T-cell (primary cell): Measurements from ENCODE around the gene DMAC1. TPM values are rescaled to one million over a fixed set of nuclear protein-coding genes. Genes with fewer than 3 reads are reported as not detected.

ENCODE experiments used
- ATAC-seq, 4 experiments: fragments of 200-7000 bp in 3 of 4; fragments of 150-1000 bp in 1 of 4; cut with Tn5 transposase; replicated peaks in 1 of 4; 1 replicate in 3 of 4; 2 replicates in 1 of 4; pipeline ENCODE4 v1.10.0; 2021; ENCODE audit warnings: moderate library complexity in 3 of 4, mild to moderate bottlenecking in 2 of 4, moderate number of reproducible peaks in 1 of 4
- CTCF ChIA-PET, 2 donors: fragments of 300-600 bp; sonication (Branson Sonifier 250); formaldehyde crosslinking; loops; one replicate each; lab custom pipeline; 2022; ENCODE audit warnings: antibody characterized with exemption in 2 of 2; lab: Charles Lee
- POLR2A ChIA-PET, 2 donors: fragments of 300-600 bp; sonication (Branson Sonifier 250); formaldehyde crosslinking; loops; one replicate each; lab custom pipeline; 2022; ENCODE audit warnings: antibody characterized with exemption in 2 of 2; lab: Charles Lee
- DNase-seq, 35 experiments: peaks; one replicate each; pipeline versions ENCODE4 v3.0.0 to v3.0.0-alpha.2; 2013 to 2023
- H3K27ac ChIP-seq: one replicate; pipeline ENCODE4 v1.5.1; 2013; ENCODE audit warnings: low read length
- H3K27me3 ChIP-seq, 2 experiments: replicated peaks in 1 of 2; 1 replicate in 1 of 2; 2 replicates in 1 of 2; pipeline versions ENCODE4 v1.6.1 to v1.7.0; 2013; ENCODE audit warnings: low read length in 1 of 2, mixed read lengths in 1 of 2; ENCODE audit not compliant: control insufficient read depth in 2 of 2, insufficient read depth in 2 of 2; ENCODE audit errors: extremely low read depth in 1 of 2
- H3K36me3 ChIP-seq, 2 donors: 1 replicate in 1 of 2; 2 replicates in 1 of 2; pipeline versions ENCODE4 v1.6.1 to v1.7.0; 2013; ENCODE audit warnings: low read length in 1 of 2; ENCODE audit not compliant: control insufficient read depth in 2 of 2, insufficient read depth in 1 of 2; ENCODE audit errors: extremely low read depth in 1 of 2
- H3K4me1 ChIP-seq, 2 experiments: 1 replicate in 1 of 2; 2 replicates in 1 of 2; pipeline versions ENCODE4 v1.6.1 to v1.7.0; 2013; ENCODE audit warnings: low read length in 2 of 2, mixed read lengths in 1 of 2; ENCODE audit not compliant: insufficient read depth in 2 of 2, control insufficient read depth in 1 of 2; ENCODE audit errors: extremely low read depth in 1 of 2
- H3K4me3 ChIP-seq, 2 donors: 1 replicate in 1 of 2; 2 replicates in 1 of 2; pipeline versions ENCODE4 v1.5.1 to v1.7.0; 2013; ENCODE audit warnings: mild to moderate bottlenecking in 2 of 2, low read length in 1 of 2, moderate library complexity in 1 of 2; ENCODE audit not compliant: control insufficient read depth in 1 of 2; ENCODE audit errors: extremely low read depth in 1 of 2
- H3K9me3 ChIP-seq: 2 replicates; pipeline ENCODE4 v1.7.0; 2013
- H3K27ac Mint-ChIP-seq, 2 donors: one replicate each; pipeline ENCODE4 v1.8.0; 2020 to 2021; ENCODE audit warnings: mild to moderate bottlenecking in 2 of 2, mixed read lengths in 2 of 2
- H3K27me3 Mint-ChIP-seq, 2 donors: one replicate each; pipeline ENCODE4 v1.8.0; 2021 to 2022; ENCODE audit warnings: mixed read lengths in 2 of 2
- H3K36me3 Mint-ChIP-seq: one replicate; pipeline ENCODE4 v1.8.0; 2021; ENCODE audit warnings: mixed read lengths
- H3K4me1 Mint-ChIP-seq, 3 donors: one replicate each; pipeline ENCODE4 v1.8.0; 2020 to 2022; ENCODE audit warnings: mixed read lengths in 3 of 3, mild to moderate bottlenecking in 1 of 3
- H3K4me3 Mint-ChIP-seq, 3 donors: one replicate each; pipeline ENCODE4 v1.8.0; 2020 to 2022; ENCODE audit warnings: mild to moderate bottlenecking in 3 of 3, mixed read lengths in 3 of 3, moderate library complexity in 3 of 3
- H3K9me3 Mint-ChIP-seq, 3 donors: one replicate each; pipeline ENCODE4 v1.8.0; 2020 to 2022; ENCODE audit warnings: mixed read lengths in 3 of 3
- WGBS: methylation state at CpG from one replicate; pipeline ENCODE4 v1.1.5; 2013; ENCODE audit warnings: missing lambda C conversion rate; ENCODE audit not compliant: insufficient coverage; 5-methylcytosine and 5-hydroxymethylcytosine counted together
- total RNA-seq, 35 experiments: library from RNA in 6 of 35; stranded (reverse) in 6 of 35; fragments of 120-200 nt in 1 of 35; gene quantifications; one replicate each; pipeline versions ENCODE4 v1.2.1 to v1.2.4 and lab custom pipeline; 2013 to 2026

DMAC1 gene
- total RNA-seq, 5 donors from 2014 or later (not counting 1 experiment from before 2014, with no cell fraction given) = 19.7 to 39.2 (median 28.2) TPM

DNA sequence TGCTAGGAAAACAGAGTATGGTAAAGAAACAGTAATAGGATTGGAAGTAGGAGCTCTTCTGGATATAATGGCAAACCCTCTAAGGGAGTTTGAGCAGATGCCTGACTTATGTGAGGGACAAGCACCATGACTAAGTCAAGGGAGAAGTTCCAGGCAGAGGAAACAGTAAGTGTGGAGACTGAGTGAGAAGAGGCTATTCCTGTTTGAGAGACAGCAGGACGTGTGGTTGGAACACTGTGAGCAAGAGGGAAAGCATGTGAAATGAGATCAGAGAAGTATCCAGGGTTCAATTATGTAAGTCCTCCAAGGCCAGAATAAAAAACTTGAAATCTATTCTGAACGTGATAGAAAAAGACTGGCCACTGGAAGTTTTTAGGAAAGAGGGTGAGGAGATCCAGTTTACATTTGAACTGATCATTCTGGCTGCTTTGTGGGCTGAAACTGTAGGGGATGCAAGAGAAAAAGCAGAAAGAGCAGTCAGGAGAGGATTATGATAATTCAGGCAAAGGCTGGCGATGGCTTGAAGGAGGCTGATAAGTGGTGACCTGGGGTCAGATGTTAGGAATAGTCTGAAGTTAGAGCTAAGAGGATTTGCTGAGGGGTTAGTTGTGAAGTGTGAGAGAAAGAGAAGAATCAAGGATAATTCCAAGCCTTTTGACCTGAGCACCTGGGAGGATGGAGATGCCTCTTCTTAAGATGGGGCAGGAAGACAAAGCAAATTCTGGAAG, 19.2 kb downstream of the DMAC1 start:
- no peak overlapping the region for H3K4me3 ChIP-seq
- Mint-ChIP-seq H3K36me3 (peaks cover 4% of the 10 kb centered on the region), H3K9me3 (no peaks in the 10 kb centered on the region), H3K27me3 (peaks cover 0 to 3% of the 10 kb centered on the region in 2 donors), H3K4me1 (peaks cover 0 to 9% (median 0%) of the 10 kb centered on the region in 3 donors), H3K4me3 (no peak overlapping the region), H3K27ac (no peak overlapping the region)
- ATAC-seq (no peak), DNase-seq (no peak)
- H3K27ac ChIP-seq = no peak overlapping the region
- WGBS = 95% methylated on average over 3 of the region's 3 CpGs
- POLR2A ChIA-PET = no interaction called here
- no peaks in the 10 kb centered on the region for H3K9me3 ChIP-seq
- CTCF ChIA-PET = no interaction called here
- H3K27me3 ChIP-seq = no peaks in the 10 kb centered on the region
- no peaks in the 10 kb centered on the region for H3K4me1 ChIP-seq
- H3K36me3 ChIP-seq = no peaks in the 10 kb centered on the region

DNA sequence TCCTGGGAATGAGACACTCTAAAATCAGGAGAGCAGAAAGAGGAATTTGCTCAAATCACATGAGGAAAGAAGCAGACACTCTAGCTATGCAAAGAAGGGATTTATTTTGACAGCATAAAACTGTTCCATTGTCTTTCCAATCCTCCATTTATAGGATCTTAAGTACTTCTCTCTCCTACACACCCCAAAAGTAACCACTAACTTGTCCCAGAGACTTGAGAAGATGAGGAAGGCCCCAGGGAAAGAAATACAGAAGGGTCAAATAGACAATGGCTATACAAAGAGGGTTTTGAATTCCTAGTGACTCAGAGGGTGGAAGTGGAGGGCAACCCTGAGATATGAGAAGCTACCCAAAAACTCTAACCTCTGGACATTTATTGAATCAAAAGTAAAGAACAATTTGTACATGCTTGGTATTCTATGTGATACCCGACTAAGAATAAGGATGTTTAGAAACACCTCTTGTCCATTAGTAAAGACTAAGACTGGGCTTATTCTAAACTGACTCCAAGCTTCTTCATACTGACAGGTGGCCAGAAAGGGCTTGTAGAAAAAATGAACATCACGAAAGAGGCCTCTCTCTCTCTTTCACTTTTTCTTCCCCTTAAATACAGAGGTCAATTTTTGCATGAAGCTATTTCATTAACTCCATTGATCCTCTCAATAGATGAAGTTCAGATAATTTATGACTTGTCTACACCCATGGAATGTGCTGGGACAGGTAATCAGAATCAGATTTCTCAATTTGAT, 20.6 kb downstream of the DMAC1 start:
- Histone ChIP-seq H3K36me3 (no peaks in the 10 kb centered on the region), H3K4me3 (no peak overlapping the region), H3K9me3 (no peaks in the 10 kb centered on the region), H3K27me3 (no peaks in the 10 kb centered on the region), H3K27ac (no peak overlapping the region), H3K4me1 (no peaks in the 10 kb centered on the region)
- DNase-seq = no peak
- ChIA-PET CTCF (no interaction called here), POLR2A (no interaction called here)
- Mint-ChIP-seq H3K4me3 (no peak overlapping the region), H3K27ac (no peak overlapping the region), H3K27me3 (peaks cover 2 to 3% of the 10 kb centered on the region in 2 donors), H3K9me3 (no peaks in the 10 kb centered on the region), H3K4me1 (peaks cover 0 to 3% (median 0%) of the 10 kb centered on the region in 3 donors), H3K36me3 (peaks cover 4% of the 10 kb centered on the region)
- WGBS = no CpG with 5 or more reads among the region's 2 CpGs
- no peak for ATAC-seq

DNA sequence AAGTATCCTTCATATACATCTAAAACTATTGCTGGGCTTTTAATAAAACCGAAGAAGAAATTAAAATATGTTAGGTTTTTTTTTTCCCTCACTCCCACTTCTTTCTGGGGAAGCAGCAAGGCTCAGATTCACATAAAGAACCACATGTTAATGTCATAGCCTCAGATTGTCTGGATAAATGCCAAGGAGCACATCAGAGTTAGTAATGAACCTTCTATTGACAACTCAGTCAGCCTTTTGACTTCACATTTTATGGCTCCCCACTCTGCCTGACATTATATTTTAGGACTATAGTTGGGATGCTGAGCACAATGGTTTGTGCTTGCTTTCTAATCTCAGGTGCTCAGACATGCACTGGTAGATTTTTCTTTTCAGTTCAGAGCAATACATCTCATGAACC, 21.8 kb downstream of the DMAC1 start:
- WGBS = no CpG with 5 or more reads among the region's 1 CpG
- ChIA-PET CTCF (no interaction called here), POLR2A (no interaction called here)
- Histone ChIP-seq H3K36me3 (no peaks in the 10 kb centered on the region), H3K27ac (no peak overlapping the region), H3K4me3 (no peak overlapping the region), H3K4me1 (no peaks in the 10 kb centered on the region), H3K9me3 (no peaks in the 10 kb centered on the region), H3K27me3 (no peaks in the 10 kb centered on the region)
- ATAC-seq = no peak
- Mint-ChIP-seq H3K4me3 (no peak overlapping the region), H3K36me3 (peaks cover 4% of the 10 kb centered on the region), H3K27ac (no peak overlapping the region), H3K4me1 (no peaks in the 10 kb centered on the region), H3K27me3 (peaks cover 3 to 4% of the 10 kb centered on the region in 2 donors), H3K9me3 (no peaks in the 10 kb centered on the region)
- no peak for DNase-seq

DNA sequence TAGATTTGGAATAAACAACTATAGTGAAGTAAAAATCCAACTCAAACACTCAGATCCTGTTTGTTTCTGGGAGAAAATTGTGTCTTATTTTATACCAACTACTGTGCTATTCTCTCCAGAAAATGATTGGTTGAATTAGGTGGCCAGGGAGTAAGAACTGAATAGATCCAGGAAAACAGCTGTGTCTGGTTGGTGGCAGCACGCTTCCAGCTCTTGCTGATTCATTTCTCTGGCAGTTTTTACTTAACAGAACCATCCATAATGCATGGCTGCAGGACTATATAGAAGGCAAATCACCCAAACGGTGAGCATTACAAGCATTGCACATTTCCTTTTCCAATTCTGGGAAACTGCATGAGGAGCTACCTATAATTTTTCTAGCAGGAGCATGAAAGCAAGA, 29.5 kb downstream of the DMAC1 start:
- ATAC-seq = no peak
- peaks cover 0 to under 1% (median under 1%) of the 10 kb centered on the region in 3 donors for H3K9me3 Mint-ChIP-seq
- WGBS = 17% methylated on average over 1 of the region's 2 CpGs

DNA sequence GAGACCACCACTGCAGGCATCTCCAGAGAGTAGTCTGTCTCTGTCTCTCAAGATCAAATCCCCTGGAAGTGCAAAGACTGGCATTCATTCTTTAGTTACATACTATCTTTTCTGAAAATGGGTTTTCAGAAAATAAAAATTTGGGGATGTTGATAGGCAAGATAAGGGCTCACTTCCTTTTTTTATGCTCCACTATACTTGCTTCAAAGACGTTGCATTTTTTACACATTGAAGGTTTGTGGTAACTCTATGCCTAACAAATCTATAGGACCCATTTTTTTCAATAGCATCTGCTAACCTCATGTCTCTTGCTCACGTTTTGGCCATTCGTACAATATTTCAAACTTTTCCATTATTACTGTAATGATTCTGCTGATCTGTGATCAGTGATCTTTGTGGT, 37.0 kb downstream of the DMAC1 start:
- Mint-ChIP-seq H3K36me3 (no peaks in the 10 kb centered on the region), H3K9me3 (peaks cover 0 to 6% (median 5%) of the 10 kb centered on the region in 3 donors), H3K27ac (no peak overlapping the region), H3K4me1 (no peaks in the 10 kb centered on the region), H3K4me3 (no peak overlapping the region), H3K27me3 (no peaks in the 10 kb centered on the region)
- DNase-seq (no peak), ATAC-seq (no peak)
- H3K36me3 ChIP-seq = no peaks in the 10 kb centered on the region
- ChIA-PET POLR2A (no interaction called here), CTCF (no interaction called here)
- H3K27me3 ChIP-seq = no peaks in the 10 kb centered on the region
- H3K4me3 ChIP-seq = no peak overlapping the region
- H3K9me3 ChIP-seq = no peaks in the 10 kb centered on the region
- WGBS = no CpG with 5 or more reads among the region's 3 CpGs
- no peaks in the 10 kb centered on the region for H3K4me1 ChIP-seq
- no peak overlapping the region for H3K27ac ChIP-seq

More for the DNA sequence above, 29.5 kb downstream of the DMAC1 start:
- Mint-ChIP-seq H3K36me3 (no peaks in the 10 kb centered on the region), H3K27ac (no peak overlapping the region), H3K27me3 (peaks cover 4 to 10% of the 10 kb centered on the region in 2 donors), H3K4me3 (no peak overlapping the region), H3K4me1 (no peaks in the 10 kb centered on the region)
- H3K27ac ChIP-seq = no peak overlapping the region
- H3K4me1 ChIP-seq = no peaks in the 10 kb centered on the region
- CTCF ChIA-PET = no interaction called here
- no peak overlapping the region for H3K4me3 ChIP-seq
- H3K27me3 ChIP-seq = no peaks in the 10 kb centered on the region
- H3K36me3 ChIP-seq = no peaks in the 10 kb centered on the region
- no peaks in the 10 kb centered on the region for H3K9me3 ChIP-seq
- DNase-seq = no peak
- POLR2A ChIA-PET = interaction anchor here in 1 of 2 donors (0.6 kb wide), 1 partner anchor 20 kb away, joined by 3 read pairs; no protein-coding TSS in a partner anchor

DNA sequence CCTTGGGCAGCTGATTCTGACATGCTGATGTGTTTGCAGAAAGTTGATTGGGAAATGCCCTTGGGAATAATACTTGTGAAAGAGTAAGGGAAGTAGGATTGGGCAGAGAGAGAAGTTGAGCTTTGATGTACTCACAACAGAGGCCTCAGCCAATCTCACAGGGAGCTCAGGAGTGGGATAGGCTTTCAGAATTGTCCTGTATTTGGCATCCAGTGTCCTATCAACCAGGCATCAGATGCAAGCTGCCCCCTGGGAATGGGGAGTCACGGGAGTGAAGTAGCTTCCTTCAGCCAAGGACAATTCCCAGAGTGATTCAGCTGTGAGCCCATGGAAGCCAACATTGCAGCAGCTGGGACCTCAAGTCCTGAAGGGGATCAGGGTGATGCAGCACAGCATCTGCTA, 39.6 kb downstream of the DMAC1 start:
- H3K27me3 Mint-ChIP-seq = no peaks in the 10 kb centered on the region
- Histone ChIP-seq H3K4me1 (no peaks in the 10 kb centered on the region), H3K9me3 (no peaks in the 10 kb centered on the region), H3K27ac (no peak overlapping the region), H3K36me3 (no peaks in the 10 kb centered on the region), H3K27me3 (no peaks in the 10 kb centered on the region), H3K4me3 (no peak overlapping the region)
- no peak for ATAC-seq
- no peak overlapping the region for H3K4me3 Mint-ChIP-seq
- 100% methylated on average over 1 of the region's 1 CpG for WGBS
- CTCF ChIA-PET = interaction anchor here in 1 of 2 donors (0.6 kb wide), 1 partner anchor 774 kb away, joined by 3 read pairs; no protein-coding TSS in a partner anchor
- peaks cover 0 to 4% (median 4%) of the 10 kb centered on the region in 3 donors for H3K9me3 Mint-ChIP-seq
- H3K4me1 Mint-ChIP-seq = peaks cover 5 to 14% (median 9%) of the 10 kb centered on the region in 3 donors
- H3K36me3 Mint-ChIP-seq = no peaks in the 10 kb centered on the region
- no peak overlapping the region for H3K27ac Mint-ChIP-seq
- no peak for DNase-seq
- POLR2A ChIA-PET = no interaction called here
